ENCODE results near the gene NEURL1B.

GRCh38 chr5:172699423-172699822 is 58.4 kb downstream of the NEURL1B start:
- TF ChIP-seq CTCF (IDR thresholded peaks at IDR 0.05) (no peak), POLR2A (IDR thresholded peaks at IDR 0.05) (no peak)

All from heart left ventricle (tissue), 13 donors.